Upper lobe of left lung (tissue), 4 donors: ENCODE data around the gene CAPN11.

Experiments used
- EP300 ChIP-seq, 4 donors: sonication (generic); formaldehyde crosslinking; IDR thresholded peaks; one replicate each; pipeline ENCODE4 v1.5.1; 2017; ENCODE audit warnings: antibody characterized with exemption in 4 of 4, control low read depth in 2 of 4
- POLR2AphosphoS5 ChIP-seq, 2 donors: sonication (generic); formaldehyde crosslinking; IDR thresholded peaks; one replicate each; pipeline ENCODE4 v1.5.1; 2017; ENCODE audit warnings: antibody characterized with exemption in 2 of 2
- TF ChIP-seq, protein P1 (sequence below), 6 experiments: fragments of 450-650 bp in 4 of 6; fragments of 200-600 bp in 2 of 6; sonication (generic) in 2 of 6; IDR thresholded peaks; one replicate each; pipeline ENCODE4 v1.5.1; 2016 to 2019; ENCODE audit warnings: antibody characterized with exemption in 6 of 6

- TF ChIP-seq, protein P1, sequence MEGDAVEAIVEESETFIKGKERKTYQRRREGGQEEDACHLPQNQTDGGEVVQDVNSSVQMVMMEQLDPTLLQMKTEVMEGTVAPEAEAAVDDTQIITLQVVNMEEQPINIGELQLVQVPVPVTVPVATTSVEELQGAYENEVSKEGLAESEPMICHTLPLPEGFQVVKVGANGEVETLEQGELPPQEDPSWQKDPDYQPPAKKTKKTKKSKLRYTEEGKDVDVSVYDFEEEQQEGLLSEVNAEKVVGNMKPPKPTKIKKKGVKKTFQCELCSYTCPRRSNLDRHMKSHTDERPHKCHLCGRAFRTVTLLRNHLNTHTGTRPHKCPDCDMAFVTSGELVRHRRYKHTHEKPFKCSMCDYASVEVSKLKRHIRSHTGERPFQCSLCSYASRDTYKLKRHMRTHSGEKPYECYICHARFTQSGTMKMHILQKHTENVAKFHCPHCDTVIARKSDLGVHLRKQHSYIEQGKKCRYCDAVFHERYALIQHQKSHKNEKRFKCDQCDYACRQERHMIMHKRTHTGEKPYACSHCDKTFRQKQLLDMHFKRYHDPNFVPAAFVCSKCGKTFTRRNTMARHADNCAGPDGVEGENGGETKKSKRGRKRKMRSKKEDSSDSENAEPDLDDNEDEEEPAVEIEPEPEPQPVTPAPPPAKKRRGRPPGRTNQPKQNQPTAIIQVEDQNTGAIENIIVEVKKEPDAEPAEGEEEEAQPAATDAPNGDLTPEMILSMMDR (IDR thresholded peaks at IDR 0.05) = no peak
- TF ChIP-seq POLR2AphosphoS5 (IDR thresholded peaks at IDR 0.05) (no peak), EP300 (IDR thresholded peaks at IDR 0.05) (no peak)
Observed at GRCh38 chr6:44211284-44211683, 52.7 kb downstream of the CAPN11 start.
